H1 (cell line): ENCODE measurements around the gene NTRK2. TPM values are rescaled to one million over a fixed set of nuclear protein-coding genes. Genes with fewer than 3 reads are reported as not detected.

ENCODE experiments used
- CTCF ChIA-PET: fragments of 300-600 bp; sonication (Branson Sonifier 250); formaldehyde crosslinking; loops from one replicate; lab custom pipeline; 2021; ENCODE audit not compliant: partially characterized antibody; lab: Charles Lee
- POLR2A ChIA-PET: fragments of 300-600 bp; sonication (Branson Sonifier 250); formaldehyde crosslinking; loops from one replicate; lab custom pipeline; 2021; ENCODE audit warnings: inconsistent platforms; ENCODE audit not compliant: partially characterized antibody; lab: Charles Lee
- DNase-seq, 2 experiments: peaks; one replicate each; pipeline versions ENCODE4 v3.0.0 to v3.0.0-alpha.2; 2010 to 2022; ENCODE audit warnings: low spot score in 2 of 2, low read depth in 1 of 2, mixed read lengths in 1 of 2
- FAIRE-seq: peaks from 2 replicates; lab custom pipeline; 2011; peaks lifted over from hg19 to GRCh38; lab: Jason Lieb, UNC
- H2AFZ ChIP-seq: 2 replicates; pipeline ENCODE4 v1.8.1; 2012; ENCODE audit warnings: low read length, inconsistent platforms
- H2AK5ac ChIP-seq: 2 replicates; pipeline ENCODE4 v1.6.1; 2013; ENCODE audit warnings: low read depth, low read length
- H2BK120ac ChIP-seq: replicated peaks from 2 replicates; pipeline ENCODE3; 2013; ENCODE audit warnings: low read depth, low read length, inconsistent platforms
- H2BK12ac ChIP-seq: 2 replicates; pipeline ENCODE4 v1.6.1; 2013; ENCODE audit warnings: low read depth, low read length
- H2BK15ac ChIP-seq: 2 replicates; pipeline ENCODE4 v1.6.1; 2013; ENCODE audit warnings: low read length
- H2BK20ac ChIP-seq: 2 replicates; pipeline ENCODE4 v1.6.1; 2013; ENCODE audit warnings: low read length
- H2BK5ac ChIP-seq: 2 replicates; pipeline ENCODE4 v1.6.1; 2013; ENCODE audit warnings: low read depth, low read length
- H3K14ac ChIP-seq: 2 replicates; pipeline ENCODE4 v1.6.1; 2013; ENCODE audit warnings: inconsistent platforms; ENCODE audit not compliant: insufficient read length
- H3K18ac ChIP-seq: 2 replicates; pipeline ENCODE4 v1.6.1; 2013; ENCODE audit warnings: low read length; ENCODE audit errors: extremely low read depth
- H3K23ac ChIP-seq: 2 replicates; pipeline ENCODE4 v1.6.1; 2013; ENCODE audit warnings: inconsistent platforms; ENCODE audit not compliant: insufficient read length
- H3K23me2 ChIP-seq: 2 replicates; pipeline ENCODE4 v1.6.1; 2013; ENCODE audit warnings: low read depth, low read length
- H3K27ac ChIP-seq: 2 replicates; pipeline ENCODE4 v1.6.1; 2011; ENCODE audit warnings: low read depth, low read length, inconsistent platforms
- H3K27me3 ChIP-seq, 4 experiments: replicated peaks in 1 of 4; 1 replicate in 1 of 4; 2 replicates in 3 of 4; pipeline versions ENCODE4 v1.6.1 to v1.8.1; 2011 to 2013; ENCODE audit warnings: low read length in 3 of 4, mild to moderate bottlenecking in 3 of 4, inconsistent platforms in 2 of 4, mixed read lengths in 2 of 4, moderate library complexity in 1 of 4; ENCODE audit not compliant: control insufficient read depth in 3 of 4, insufficient read depth in 3 of 4; ENCODE audit errors: extremely low read depth in 1 of 4
- H3K36me3 ChIP-seq, 4 experiments: 2 replicates each; pipeline versions ENCODE4 v1.6.1 to v1.8.1; 2011 to 2013; ENCODE audit warnings: mild to moderate bottlenecking in 4 of 4, low read length in 3 of 4, moderate library complexity in 2 of 4, control low read depth in 1 of 4, inconsistent platforms in 1 of 4; ENCODE audit not compliant: insufficient read depth in 4 of 4, control insufficient read depth in 2 of 4
- H3K4ac ChIP-seq: replicated peaks from 2 replicates; pipeline ENCODE3; 2013; ENCODE audit warnings: low read length, low read depth, mixed read lengths, inconsistent platforms; ENCODE audit not compliant: insufficient read length
- H3K4me1 ChIP-seq, 4 experiments: replicated peaks in 1 of 4; 1 replicate in 1 of 4; 2 replicates in 3 of 4; pipeline versions ENCODE4 v1.6.1 to v1.8.1; 2011 to 2013; ENCODE audit warnings: low read length in 3 of 4, inconsistent platforms in 2 of 4, mixed read lengths in 1 of 4; ENCODE audit not compliant: insufficient read depth in 4 of 4, control insufficient read depth in 3 of 4
- H3K4me2 ChIP-seq, 2 experiments: 2 replicates each; pipeline versions ENCODE4 v1.6.1 to v1.8.1; 2011 to 2013; ENCODE audit warnings: low read depth in 2 of 2, low read length in 2 of 2, control low read depth in 1 of 2, inconsistent platforms in 1 of 2, mild to moderate bottlenecking in 1 of 2; ENCODE audit not compliant: insufficient read depth in 1 of 2
- H3K4me3 ChIP-seq, 4 experiments: fragments of 200-600, 300-600 bp in 1 of 4; sonication (generic), shearing (Covaris generic), sonication (Bioruptor Twin) in 1 of 4; 2 replicates each; pipeline versions ENCODE4 v1.5.1 to v1.8.1; 2011 to 2016; ENCODE audit warnings: low read length in 4 of 4, low read depth in 3 of 4, control low read depth in 2 of 4, inconsistent platforms in 2 of 4, mild to moderate bottlenecking in 2 of 4, mixed read lengths in 1 of 4, moderate library complexity in 1 of 4; ENCODE audit not compliant: insufficient read depth in 2 of 4; ENCODE audit errors: extremely low read depth in 1 of 4
- H3K56ac ChIP-seq: replicated peaks from 2 replicates; pipeline ENCODE3; 2013; ENCODE audit warnings: low read depth, mild to moderate bottlenecking, mixed read lengths, low read length, inconsistent platforms; ENCODE audit not compliant: insufficient read length
- H3K79me1 ChIP-seq: 2 replicates; pipeline ENCODE4 v1.6.1; 2013; ENCODE audit warnings: low read depth, low read length, control low read depth
- H3K79me2 ChIP-seq, 2 experiments: 2 replicates each; pipeline versions ENCODE4 v1.6.1 to v1.8.1; 2012 to 2013; ENCODE audit warnings: low read length in 2 of 2, mild to moderate bottlenecking in 2 of 2, inconsistent platforms in 1 of 2; ENCODE audit not compliant: insufficient read depth in 2 of 2, control insufficient read depth in 1 of 2
- H3K9ac ChIP-seq, 4 experiments: replicated peaks in 1 of 4; 1 replicate in 1 of 4; 2 replicates in 3 of 4; pipeline versions ENCODE4 v1.6.1 to v1.8.1; 2011 to 2013; ENCODE audit warnings: low read depth in 3 of 4, low read length in 3 of 4, control low read depth in 2 of 4, mild to moderate bottlenecking in 2 of 4, moderate library complexity in 2 of 4, inconsistent platforms in 1 of 4; ENCODE audit errors: extremely low read depth in 1 of 4
- H3K9me3 ChIP-seq, 2 experiments: 2 replicates each; pipeline versions ENCODE4 v1.6.1 to v1.8.1; 2012 to 2013; ENCODE audit warnings: mild to moderate bottlenecking in 2 of 2, moderate library complexity in 2 of 2, control low read depth in 1 of 2, inconsistent platforms in 1 of 2, low read depth in 1 of 2, low read length in 1 of 2, mixed read lengths in 1 of 2; ENCODE audit not compliant: insufficient read depth in 2 of 2
- H4K20me1 ChIP-seq, 2 experiments: replicated peaks in 1 of 2; 2 replicates each; pipeline versions ENCODE3 to v1.8.1; 2011 to 2013; ENCODE audit warnings: inconsistent platforms in 2 of 2, low read length in 2 of 2, mild to moderate bottlenecking in 1 of 2; ENCODE audit not compliant: insufficient read depth in 2 of 2, control insufficient read depth in 1 of 2
- H4K5ac ChIP-seq: 2 replicates; pipeline ENCODE4 v1.6.1; 2013; ENCODE audit warnings: low read length, low read depth, mixed read lengths, inconsistent platforms; ENCODE audit not compliant: insufficient read length
- H4K8ac ChIP-seq: 2 replicates; pipeline ENCODE4 v1.8.0; 2013; ENCODE audit warnings: mild to moderate bottlenecking, moderate library complexity, low read length, inconsistent platforms; ENCODE audit not compliant: insufficient read depth; ENCODE audit errors: extremely low read depth
- H4K91ac ChIP-seq: replicated peaks from 2 replicates; pipeline ENCODE3; 2013; ENCODE audit warnings: low read length, mixed read lengths, inconsistent platforms; ENCODE audit not compliant: insufficient read length
- ZNF274 ChIP-seq: IDR thresholded peaks from 2 replicates; pipeline ENCODE4 v1.7.0; 2012; ENCODE audit warnings: low read length, borderline replicate concordance; ENCODE audit errors: extremely low read depth
- WGBS, 2 experiments: shearing (Covaris generic) in 1 of 2; methylation state at CpG; one replicate each; pipeline versions ENCODE4 v1.1.6 to v1.1.7; 2013 to 2015; ENCODE audit warnings: low lambda C conversion rate in 2 of 2, mixed read lengths in 2 of 2, inconsistent platforms in 1 of 2, low coverage in 1 of 2, missing lambda C conversion rate in 1 of 2; ENCODE audit not compliant: insufficient replicate concordance in 2 of 2, insufficient coverage in 1 of 2, insufficient read length in 1 of 2; ENCODE audit errors: extremely low coverage in 1 of 2, missing lambda C conversion rate in 1 of 2; 5-methylcytosine and 5-hydroxymethylcytosine counted together
- polyA plus RNA-seq, 7 experiments: library from polyadenylated mRNA; depleted of rRNA in 3 of 7; stranded (reverse) in 5 of 7; unstranded in 2 of 7; fragments of >200 nt in 5 of 7; fragments of 200-250 nt in 2 of 7; gene quantifications; 1 replicate in 5 of 7; 2 replicates in 1 of 7; 4 replicates in 1 of 7; pipeline versions ENCODE4 v1.2.1 to v1.2.3, GENCODE V29; 2011 to 2013; ENCODE audit warnings: missing spikeins in 2 of 7, mixed read lengths in 2 of 7
- total RNA-seq: library from RNA; stranded (reverse); fragmentation: NEBNext Ultra II Directional; extraction: Animal tissue kit (Norgen Biotek cat#: 25700); gene quantifications from 2 replicates; pipeline ENCODE4 v1.2.1, GENCODE V29; 2021

The NTRK2 gene
- total and polyA plus RNA-seq, 2 of the 8 experiments (the other 6 are each of a cell fraction or from before 2014, with no cell fraction given), result 0.03 to 0.04 TPM

GRCh38 chr9:84807431-84807830 lies 137.9 kb downstream of the NTRK2 start:
- H3K36me3 ChIP-seq, result no peaks in the 10 kb centered on the region
- peaks cover 0 to 2% of the 10 kb centered on the region in 2 experiments for H4K20me1 ChIP-seq
- H2AK5ac ChIP-seq, result no peak overlapping the region
- H3K9ac ChIP-seq, result no peak overlapping the region
- 85% methylated on average over 5 of the region's 5 CpGs; no CpG with 5 or more reads in 1 of the 2 experiments for WGBS, 2 experiments
- no peak overlapping the region for H2BK120ac ChIP-seq
- H3K56ac ChIP-seq, result no peak overlapping the region
- no peak overlapping the region for H2AFZ ChIP-seq
- no peaks in the 10 kb centered on the region for H3K79me2 ChIP-seq
- no peak overlapping the region for H3K4ac ChIP-seq
- ChIA-PET POLR2A (no interaction called here), CTCF (interaction anchor here (1.2 kb wide), 1 partner anchor 160 kb away, joined by 5 read pairs; no protein-coding TSS in a partner anchor)
- no peaks in the 10 kb centered on the region for H3K9me3 ChIP-seq
- H4K91ac ChIP-seq, result no peak overlapping the region
- no peak overlapping the region for H2BK20ac ChIP-seq
- H4K5ac ChIP-seq, result no peak overlapping the region
- no peak overlapping the region for H3K18ac ChIP-seq
- DNase-seq, result no peak
- no peak overlapping the region for H2BK5ac ChIP-seq
- FAIRE-seq, result no peak
- H3K4me2 ChIP-seq, result no peak overlapping the region
- peaks cover 3 to 10% (median 5%) of the 10 kb centered on the region in 4 experiments; a peak in 3 of 7 replicates for H3K4me1 ChIP-seq
- no peaks in the 10 kb centered on the region for H3K27me3 ChIP-seq
- no peak overlapping the region for H2BK15ac ChIP-seq
- H3K79me1 ChIP-seq, result no peaks in the 10 kb centered on the region
- H3K14ac ChIP-seq, result no peak overlapping the region
- no peak overlapping the region for H3K27ac ChIP-seq
- H2BK12ac ChIP-seq, result no peak overlapping the region
- H4K8ac ChIP-seq, result no peak overlapping the region
- no peaks in the 10 kb centered on the region for H3K23me2 ChIP-seq
- H3K4me3 ChIP-seq, result no peak overlapping the region
- H3K23ac ChIP-seq, result no peak overlapping the region
- no peak for TF ChIP-seq ZNF274
